ENCODE data around the gene ARNT2. TPM values are rescaled to one million over a fixed set of nuclear protein-coding genes. Genes with fewer than 3 reads are reported as not detected.
"Not testable (repeated sequence)": the region's sequence is repeated elsewhere in the genome, so short reads cannot be mapped to it uniquely, and the experiment has no call there.

ARNT2 gene
- total and polyA plus RNA-seq, 12 donors: 0.71 to 6.7 (median 4.0) TPM

GRCh38 chr15:80507131-80507530 lies 102.9 kb downstream of the ARNT2 start:
- ATAC-seq: no peak
- H3K4me3 ChIP-seq: no peak overlapping the region
- no peak for DNase-seq
- H3K9me3 ChIP-seq: peaks cover 0 to 12% (median 0%) of the 10 kb centered on the region in 11 donors
- 73% methylated on average over 5 of the region's 5 CpGs for WGBS, 2 donors
- no peaks in the 10 kb centered on the region for H3K27me3 ChIP-seq
- no peak overlapping the region for H3K27ac ChIP-seq
- peaks cover 0 to 20% (median 10%) of the 10 kb centered on the region in 9 donors for H3K4me1 ChIP-seq
- intact Hi-C loops (cut with DNase I): loop anchor here in 1 of 10 donors (5.0 kb wide), 1 partner anchor 50 kb away; no protein-coding TSS in a partner anchor
- TF ChIP-seq CTCF (IDR thresholded peaks at IDR 0.05): no peak
- H3K36me3 ChIP-seq: no peaks in the 10 kb centered on the region

GRCh38 chr15:80507638-80508316 lies 103.6 kb downstream of the ARNT2 start:
- Histone ChIP-seq H3K4me3 (no peak overlapping the region), H3K27me3 (no peaks in the 10 kb centered on the region), H3K27ac (no peak overlapping the region), H3K36me3 (no peaks in the 10 kb centered on the region), H3K9me3 (peaks cover 0 to 12% (median 0%) of the 10 kb centered on the region in 11 donors), H3K4me1 (peaks cover 0 to 20% (median 6%) of the 10 kb centered on the region in 9 donors)
- DNase-seq (no peak), ATAC-seq (peak in 5 of 8 donors; percentile 29 to 62 (median 54))
- intact Hi-C loops (cut with DNase I): loop anchor here in 1 of 10 donors (5.0 kb wide), 1 partner anchor 50 kb away; no protein-coding TSS in a partner anchor
- no peak for TF ChIP-seq CTCF (IDR thresholded peaks at IDR 0.05)
- WGBS, 2 donors: 63 to 67% methylated on average over 18 of the region's 18 CpGs

- ATAC-seq (no peak), DNase-seq (no peak)
- Histone ChIP-seq H3K4me1 (peaks cover 0 to 20% (median 0%) of the 10 kb centered on the region in 9 donors), H3K9me3 (peaks cover 0 to 12% (median 0%) of the 10 kb centered on the region in 11 donors), H3K27ac (no peak overlapping the region), H3K27me3 (no peaks in the 10 kb centered on the region), H3K36me3 (no peaks in the 10 kb centered on the region), H3K4me3 (no peak overlapping the region)
- intact Hi-C loops (cut with DNase I): loop anchor here in 1 of 10 donors (5.0 kb wide), 1 partner anchor 51 kb away; no protein-coding TSS in a partner anchor
- TF ChIP-seq CTCF (IDR thresholded peaks at IDR 0.05): no peak
- 77 to 96% methylated on average over 4 of the region's 4 CpGs for WGBS, 2 donors
Measured at GRCh38 chr15:80508783-80509182, 104.6 kb downstream of the ARNT2 start.

- Histone ChIP-seq H3K4me1 (peaks cover 0 to 24% (median 5%) of the 10 kb centered on the region in 9 donors), H3K9me3 (peaks cover 0 to 10% (median 0%) of the 10 kb centered on the region in 11 donors), H3K36me3 (no peaks in the 10 kb centered on the region), H3K4me3 (no peak overlapping the region), H3K27me3 (no peaks in the 10 kb centered on the region), H3K27ac (no peak overlapping the region)
- intact Hi-C loops (cut with DNase I): loop anchor here in 2 of 10 donors (5.0 to 10.0 kb wide), 2 partner anchors 52 to 55 kb away; no protein-coding TSS in a partner anchor
- no peak for TF ChIP-seq CTCF (IDR thresholded peaks at IDR 0.05)
- WGBS, 2 donors: 89 to 94% methylated on average over 5 of the region's 5 CpGs
- DNase-seq (no peak), ATAC-seq (no peak)
Measured at GRCh38 chr15:80509800-80510199, 105.6 kb downstream of the ARNT2 start.

GRCh38 chr15:80510985-80511384 lies 106.8 kb downstream of the ARNT2 start:
- Histone ChIP-seq H3K4me1 (peaks cover 0 to 24% (median 5%) of the 10 kb centered on the region in 9 donors), H3K9me3 (peaks cover 0 to 14% (median 2%) of the 10 kb centered on the region in 11 donors)
- WGBS, 2 donors: 97 to 98% methylated on average over 4 of the region's 4 CpGs
- intact Hi-C loops (cut with DNase I): loop anchor here in 1 of 10 donors (10.0 kb wide), 1 partner anchor 56 kb away; no protein-coding TSS in a partner anchor
- not testable (repeated sequence) for H3K27ac ChIP-seq, ATAC-seq, H3K36me3 ChIP-seq, H3K27me3 ChIP-seq, DNase-seq, H3K4me3 ChIP-seq
